ENCODE results near the gene BCL2.

- TF ChIP-seq, protein P1, sequence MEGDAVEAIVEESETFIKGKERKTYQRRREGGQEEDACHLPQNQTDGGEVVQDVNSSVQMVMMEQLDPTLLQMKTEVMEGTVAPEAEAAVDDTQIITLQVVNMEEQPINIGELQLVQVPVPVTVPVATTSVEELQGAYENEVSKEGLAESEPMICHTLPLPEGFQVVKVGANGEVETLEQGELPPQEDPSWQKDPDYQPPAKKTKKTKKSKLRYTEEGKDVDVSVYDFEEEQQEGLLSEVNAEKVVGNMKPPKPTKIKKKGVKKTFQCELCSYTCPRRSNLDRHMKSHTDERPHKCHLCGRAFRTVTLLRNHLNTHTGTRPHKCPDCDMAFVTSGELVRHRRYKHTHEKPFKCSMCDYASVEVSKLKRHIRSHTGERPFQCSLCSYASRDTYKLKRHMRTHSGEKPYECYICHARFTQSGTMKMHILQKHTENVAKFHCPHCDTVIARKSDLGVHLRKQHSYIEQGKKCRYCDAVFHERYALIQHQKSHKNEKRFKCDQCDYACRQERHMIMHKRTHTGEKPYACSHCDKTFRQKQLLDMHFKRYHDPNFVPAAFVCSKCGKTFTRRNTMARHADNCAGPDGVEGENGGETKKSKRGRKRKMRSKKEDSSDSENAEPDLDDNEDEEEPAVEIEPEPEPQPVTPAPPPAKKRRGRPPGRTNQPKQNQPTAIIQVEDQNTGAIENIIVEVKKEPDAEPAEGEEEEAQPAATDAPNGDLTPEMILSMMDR (IDR thresholded peaks at IDR 0.05), result no peak
- no peak for TF ChIP-seq POLR2A (IDR thresholded peaks at IDR 0.05)
- TF ChIP-seq POLR2AphosphoS5 (IDR thresholded peaks at IDR 0.05), result no peak
Observed at GRCh38 chr18:63213936-63214671, 105.5 kb downstream of the BCL2 start.

All from sigmoid colon (tissue), 4 donors.